Measurements from ENCODE around the gene SH3TC2.

The SH3TC2 gene

GRCh38 chr5:148967783-148968182 is 95.1 kb downstream of the SH3TC2 start:
- DNase-seq: no peak

- DNase-seq: no peak
These were observed 95.9 kb downstream of the SH3TC2 start for GRCh38 chr5:148966938-148967337.

- no peak for DNase-seq
These were observed 96.5 kb downstream of the SH3TC2 start for GRCh38 chr5:148966348-148966747.

- DNase-seq: no peak
These were observed 97.2 kb downstream of the SH3TC2 start for GRCh38 chr5:148965511-148966265.

- DNase-seq: no peak
These were observed 99.2 kb downstream of the SH3TC2 start for GRCh38 chr5:148963664-148964063.

- no peak for DNase-seq
These were observed 100.0 kb downstream of the SH3TC2 start for GRCh38 chr5:148962761-148963324.

GRCh38 chr5:148962200-148962550 is 100.7 kb downstream of the SH3TC2 start:
- DNase-seq: no peak

- no peak for DNase-seq
These were observed 101.3 kb downstream of the SH3TC2 start for GRCh38 chr5:148961261-148962199.

- no peak for DNase-seq
These were observed 102.6 kb downstream of the SH3TC2 start for GRCh38 chr5:148960070-148960769.

- DNase-seq: no peak
These were observed 105.2 kb downstream of the SH3TC2 start for GRCh38 chr5:148957591-148958202.

- no peak for DNase-seq
These were observed 106.1 kb downstream of the SH3TC2 start for GRCh38 chr5:148956477-148957385.

Data from activated CD4-positive, alpha-beta T cell treated with anti-CD3 and anti-CD28 coated beads for 1 hour (primary cell).